Esophagus (tissue), 2 donors: ENCODE data around the gene ZNF57. TPM values are rescaled to one million over a fixed set of nuclear protein-coding genes. Genes with fewer than 3 reads are reported as not detected.

Source experiments
- H3K27ac ChIP-seq, 2 donors: one replicate each; pipeline ENCODE4 v1.5.1; 2013; ENCODE audit warnings: low read depth in 2 of 2, mild to moderate bottlenecking in 2 of 2, inconsistent platforms in 1 of 2, low read length in 1 of 2, moderate library complexity in 1 of 2
- H3K27me3 ChIP-seq, 2 donors: one replicate each; pipeline ENCODE4 v1.6.1; 2013; ENCODE audit warnings: low read length in 2 of 2, control low read depth in 1 of 2, mild to moderate bottlenecking in 1 of 2; ENCODE audit not compliant: insufficient read depth in 2 of 2, control insufficient read depth in 1 of 2
- H3K36me3 ChIP-seq, 2 donors: one replicate each; pipeline ENCODE4 v1.6.1; 2013; ENCODE audit warnings: low read length in 1 of 2; ENCODE audit not compliant: control insufficient read depth in 2 of 2, insufficient read depth in 2 of 2
- H3K4me1 ChIP-seq, 2 donors: one replicate each; pipeline ENCODE4 v1.6.1; 2013; ENCODE audit warnings: low read length in 1 of 2; ENCODE audit not compliant: control insufficient read depth in 2 of 2, insufficient read depth in 2 of 2
- H3K4me3 ChIP-seq, 2 donors: one replicate each; pipeline ENCODE4 v1.5.1; 2013; ENCODE audit warnings: low read length in 2 of 2, mild to moderate bottlenecking in 2 of 2, low read depth in 1 of 2, moderate library complexity in 1 of 2
- H3K9me3 ChIP-seq, 2 donors: one replicate each; pipeline ENCODE4 v1.6.1; 2013; ENCODE audit warnings: mild to moderate bottlenecking in 2 of 2, low read depth in 1 of 2, low read length in 1 of 2, moderate library complexity in 1 of 2; ENCODE audit not compliant: control insufficient read depth in 2 of 2, insufficient read depth in 1 of 2
- WGBS, 2 donors: extraction: QIAGEN DNeasy Blood & Tissue Kit; methylation state at CpG; one replicate each; pipeline ENCODE4 v1.1.7; 2013; 5-methylcytosine and 5-hydroxymethylcytosine counted together
- polyA plus RNA-seq, 2 donors: library from polyadenylated mRNA; stranded (reverse); fragments of 200-250 nt; gene quantifications; one replicate each; pipeline ENCODE4 v1.2.3, GENCODE V29; 2013
- donor health status: healthy with polysubstance abuse.
- donor health status: Bipolar disorder and iron deficiency.

ZNF57 gene
- polyA plus RNA-seq = 1 to 10 TPM; 6.8 to 8.1 TPM

- Histone ChIP-seq H3K36me3 (no peaks in the 10 kb centered on the region), H3K27me3 (no peaks in the 10 kb centered on the region), H3K9me3 (no peaks in the 10 kb centered on the region), H3K27ac (peak within 1 kb of the TSS; percentile 96 to 97), H3K4me1 (peaks cover 0 to 5% of the 10 kb centered on the region in 2 donors), H3K4me3 (peak within 1 kb of the TSS; percentile 88 to 93)
- WGBS, 2 donors = 0 to 1% methylated on average over 95 to 100 of the region's 100 CpGs
Measured at GRCh38 chr19:2900296-2901252, at the start of gene ZNF57. Gene ZNF57 (plus strand): TSS chr19:2900928. CDS start chr19:2901046, 118 bp downstream.

GRCh38 chr19:2852598-2852997, 48.1 kb upstream of the ZNF57 start:
- peaks cover 6 to 12% of the 10 kb centered on the region in 2 donors for H3K9me3 ChIP-seq
- H3K27ac ChIP-seq = no peak overlapping the region
- H3K4me3 ChIP-seq = no peak overlapping the region
- 97 to 98% methylated on average over 10 of the region's 10 CpGs for WGBS, 2 donors
- H3K27me3 ChIP-seq = no peaks in the 10 kb centered on the region
- peaks cover 13 to 17% of the 10 kb centered on the region in 2 donors for H3K36me3 ChIP-seq
- H3K4me1 ChIP-seq = no peaks in the 10 kb centered on the region

DNA sequence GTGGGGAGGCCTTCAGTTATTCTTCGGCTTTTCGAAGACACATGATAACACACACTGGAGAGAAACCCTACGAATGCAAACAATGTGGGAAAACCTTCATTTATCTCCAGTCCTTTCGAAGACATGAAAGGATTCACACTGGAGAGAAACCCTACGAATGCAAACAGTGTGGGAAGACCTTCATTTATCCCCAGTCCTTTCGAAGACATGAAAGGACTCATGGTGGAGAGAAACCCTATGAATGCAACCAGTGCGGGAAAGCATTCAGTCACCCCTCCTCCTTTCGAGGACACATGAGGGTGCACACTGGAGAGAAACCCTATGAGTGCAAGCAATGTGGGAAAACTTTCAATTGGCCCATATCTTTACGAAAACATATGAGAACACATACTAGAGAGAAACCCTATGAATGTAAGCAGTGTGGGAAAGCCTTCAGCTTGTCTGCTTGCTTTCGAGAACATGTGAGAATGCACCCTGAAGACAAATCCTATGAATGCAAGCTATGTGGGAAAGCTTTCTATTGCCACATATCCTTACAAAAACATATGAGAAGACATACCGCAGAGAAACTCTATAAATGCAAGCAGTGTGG, 47.6 kb upstream of the ZNF57 start:
- Histone ChIP-seq H3K36me3 (peaks cover 13 to 17% of the 10 kb centered on the region in 2 donors), H3K27me3 (no peaks in the 10 kb centered on the region), H3K4me1 (no peaks in the 10 kb centered on the region), H3K27ac (no peak overlapping the region), H3K4me3 (no peak overlapping the region), H3K9me3 (peaks cover 6 to 15% of the 10 kb centered on the region in 2 donors)
- WGBS, 2 donors = 96 to 97% methylated on average over 11 of the region's 11 CpGs

DNA sequence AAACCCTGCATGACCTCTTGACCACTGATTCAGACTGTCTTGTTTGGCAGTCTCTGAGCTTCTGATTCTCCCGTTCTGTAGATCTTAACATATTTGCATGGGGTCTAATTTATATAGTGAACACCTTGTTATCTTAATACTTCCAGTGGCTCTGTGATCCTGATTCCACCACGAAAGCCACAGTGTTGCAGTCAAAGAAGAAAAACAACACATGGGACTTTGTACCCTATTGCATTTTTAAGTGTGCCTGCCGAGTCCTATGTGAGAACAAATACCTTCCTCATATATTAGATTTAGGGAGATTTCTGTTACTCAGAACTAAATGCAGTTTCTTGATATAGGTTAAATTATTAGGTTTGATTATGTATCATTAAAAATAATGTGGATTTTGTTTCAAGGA, 45.9 kb upstream of the ZNF57 start:
- 94 to 97% methylated on average over 3 of the region's 3 CpGs for WGBS, 2 donors

DNA sequence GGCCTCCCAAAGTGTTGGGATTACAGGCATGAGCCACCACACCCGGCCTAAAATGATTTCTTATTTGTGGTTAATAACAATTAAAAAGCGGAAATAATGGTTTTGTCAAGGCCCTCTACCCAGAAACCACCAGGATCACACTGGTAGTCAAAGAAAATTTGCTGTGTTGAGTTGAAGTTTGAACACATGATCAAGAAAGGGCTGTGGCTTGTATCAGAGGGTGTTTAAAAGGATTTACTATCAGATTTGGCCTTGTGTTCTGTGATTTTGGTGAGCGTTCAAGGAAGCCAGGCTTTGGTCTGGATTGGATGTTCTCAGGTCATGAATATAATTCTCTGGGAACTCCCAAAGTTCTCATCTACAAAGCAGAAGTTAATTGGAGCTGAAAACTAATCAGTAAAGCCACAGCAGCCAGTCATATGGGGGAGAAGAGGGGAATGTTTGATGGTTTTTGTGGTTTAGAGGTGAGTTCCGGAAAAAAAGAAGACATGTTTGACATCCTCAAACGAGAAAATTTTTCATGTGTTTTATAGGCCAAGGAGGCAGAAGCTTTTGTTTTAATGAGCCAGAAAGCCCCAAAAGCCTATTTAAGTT, 44.2 kb upstream of the ZNF57 start:
- H3K27ac ChIP-seq = no peak overlapping the region

More for the DNA sequence above, 45.9 kb upstream of the ZNF57 start:
- H3K9me3 ChIP-seq = peaks cover 16 to 28% of the 10 kb centered on the region in 2 donors
- H3K27me3 ChIP-seq = no peaks in the 10 kb centered on the region
- H3K4me1 ChIP-seq = no peaks in the 10 kb centered on the region
- H3K36me3 ChIP-seq = peaks cover 13 to 17% of the 10 kb centered on the region in 2 donors
- H3K4me3 ChIP-seq = no peak overlapping the region
- H3K27ac ChIP-seq = no peak overlapping the region

DNA sequence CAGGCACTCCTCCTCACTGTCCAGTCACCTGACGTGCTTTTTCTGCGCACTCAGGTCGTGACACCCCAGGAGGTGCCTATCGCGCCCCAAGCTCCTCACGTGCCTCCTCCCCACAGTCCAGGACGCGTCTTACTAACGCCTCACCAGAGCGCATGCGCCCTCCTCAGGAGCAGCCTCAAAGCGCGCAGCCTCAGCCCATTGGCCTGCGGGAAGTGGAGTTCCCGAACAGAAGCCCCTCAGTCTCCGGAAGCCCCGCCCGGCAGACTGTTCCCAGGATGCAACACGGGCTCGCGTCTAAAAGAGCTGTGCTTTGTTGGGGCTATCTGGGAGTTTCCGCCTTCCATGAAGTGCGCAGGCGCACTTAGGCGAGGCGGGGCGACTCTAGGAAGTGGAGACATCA, 41.9 kb upstream of the ZNF57 start:
- WGBS, 2 donors = 76 to 82% methylated on average over 27 of the region's 27 CpGs
- no peak overlapping the region for H3K27ac ChIP-seq
- no peaks in the 10 kb centered on the region for H3K36me3 ChIP-seq
- no peak overlapping the region for H3K4me3 ChIP-seq
- no peaks in the 10 kb centered on the region for H3K27me3 ChIP-seq
- peaks cover 12 to 18% of the 10 kb centered on the region in 2 donors for H3K9me3 ChIP-seq
- H3K4me1 ChIP-seq = no peaks in the 10 kb centered on the region

More for the DNA sequence above, 44.2 kb upstream of the ZNF57 start:
- Histone ChIP-seq H3K4me3 (no peak overlapping the region), H3K36me3 (peaks cover 13 to 15% of the 10 kb centered on the region in 2 donors), H3K4me1 (no peaks in the 10 kb centered on the region), H3K9me3 (peaks cover 16 to 28% of the 10 kb centered on the region in 2 donors), H3K27me3 (no peaks in the 10 kb centered on the region)
- WGBS, 2 donors = 82 to 87% methylated on average over 5 of the region's 5 CpGs

- peaks cover 4 to 8% of the 10 kb centered on the region in 2 donors for H3K9me3 ChIP-seq
- WGBS, 2 donors = 61 to 66% methylated on average over 10 of the region's 10 CpGs
- H3K4me1 ChIP-seq = no peaks in the 10 kb centered on the region
Measured at GRCh38 chr19:2863816-2864215, 36.9 kb upstream of the ZNF57 start.

GRCh38 chr19:2865334-2866100, 35.2 kb upstream of the ZNF57 start:
- Histone ChIP-seq H3K36me3 (no peaks in the 10 kb centered on the region), H3K9me3 (no peaks in the 10 kb centered on the region), H3K4me1 (no peaks in the 10 kb centered on the region), H3K27me3 (no peaks in the 10 kb centered on the region), H3K4me3 (no peak overlapping the region), H3K27ac (no peak overlapping the region)
- WGBS, 2 donors = 38 to 42% methylated on average over 12 of the region's 12 CpGs

More at GRCh38 chr19:2863816-2864215, 36.9 kb upstream of the ZNF57 start:
- H3K27ac ChIP-seq = no peak overlapping the region
- no peaks in the 10 kb centered on the region for H3K27me3 ChIP-seq
- H3K36me3 ChIP-seq = no peaks in the 10 kb centered on the region
- no peak overlapping the region for H3K4me3 ChIP-seq

- Histone ChIP-seq H3K27me3 (no peaks in the 10 kb centered on the region), H3K4me3 (peak overlapping the region in 1 of 2 donors; percentile 66), H3K36me3 (no peaks in the 10 kb centered on the region), H3K4me1 (no peaks in the 10 kb centered on the region), H3K9me3 (no peaks in the 10 kb centered on the region), H3K27ac (no peak overlapping the region)
- 70 to 78% methylated on average over 8 of the region's 8 CpGs for WGBS, 2 donors
Measured at GRCh38 chr19:2866495-2867024, 34.2 kb upstream of the ZNF57 start.
